OCI-LY7 (cell line): ENCODE results near the gene PRDM12. TPM values are rescaled to one million over a fixed set of nuclear protein-coding genes. Genes with fewer than 3 reads are reported as not detected.

ENCODE experiments used
- BruUV-seq: library from RNA; stranded (reverse); fragments of 400-500 nt; replicated peaks from 2 replicates; lab custom pipeline; 2021; lab: Mats Ljungman, UMichigan
- CTCF ChIA-PET: fragments of 300-600 bp; sonication (Branson Sonifier 250); formaldehyde crosslinking; loops from one replicate; lab custom pipeline; 2022; ENCODE audit warnings: antibody characterized with exemption; ENCODE audit not compliant: unreplicated experiment; lab: Charles Lee
- POLR2A ChIA-PET: fragments of 300-600 bp; sonication (Branson Sonifier 250); formaldehyde crosslinking; loops from one replicate; lab custom pipeline; 2022; ENCODE audit warnings: antibody characterized with exemption; lab: Charles Lee
- DNase-seq: peaks from one replicate; pipeline ENCODE4 v3.0.0-alpha.2; 2015; ENCODE audit warnings: low spot score
- H2AFZ ChIP-seq: fragments of 200-600 bp; sonication (generic), shearing (Covaris generic); 2 replicates; pipeline ENCODE4 v1.6.1; 2014; ENCODE audit warnings: mild to moderate bottlenecking, antibody characterized with exemption, low read length, moderate library complexity
- H3K27ac ChIP-seq: fragments of 200-600 bp; sonication (generic); 2 replicates; pipeline ENCODE4 v1.5.1; 2014; ENCODE audit warnings: mixed run types, low read depth, mild to moderate bottlenecking, moderate library complexity, low read length, inconsistent platforms; ENCODE audit not compliant: poor library complexity, severe bottlenecking
- H3K36me3 ChIP-seq: fragments of 200-600 bp; sonication (generic); 2 replicates; pipeline ENCODE4 v1.6.1; 2014; ENCODE audit warnings: mild to moderate bottlenecking, antibody characterized with exemption, low read length, moderate library complexity, mixed read lengths; ENCODE audit not compliant: insufficient read depth
- H3K4me1 ChIP-seq: fragments of 200-600 bp; sonication (generic); 2 replicates; pipeline ENCODE4 v1.5.1; 2014; ENCODE audit warnings: mild to moderate bottlenecking, low read length; ENCODE audit not compliant: insufficient read depth, poor library complexity, severe bottlenecking
- H3K4me2 ChIP-seq: fragments of 200-600 bp; sonication (generic); 2 replicates; pipeline ENCODE4 v1.6.1; 2014; ENCODE audit warnings: mild to moderate bottlenecking, low read length
- H3K4me3 ChIP-seq: fragments of 200-600 bp; sonication (generic); 2 replicates; pipeline ENCODE4 v1.5.1; 2014; ENCODE audit warnings: mild to moderate bottlenecking, low read depth, low read length; ENCODE audit not compliant: poor library complexity, severe bottlenecking
- H3K79me2 ChIP-seq: fragments of 200-600 bp; sonication (generic); 2 replicates; pipeline ENCODE4 v1.6.1; 2016; ENCODE audit warnings: low read depth, mild to moderate bottlenecking, low read length, moderate library complexity, mixed read lengths; ENCODE audit not compliant: insufficient read depth
- H3K9me2 ChIP-seq: fragments of 200-600 bp; sonication (generic); 2 replicates; pipeline ENCODE4 v1.6.1; 2016; ENCODE audit warnings: mild to moderate bottlenecking, low read length, mixed read lengths; ENCODE audit not compliant: insufficient read depth
- H3K9me3 ChIP-seq: fragments of 200-600 bp; sonication (generic); 2 replicates; pipeline ENCODE4 v1.6.1; 2014; ENCODE audit warnings: mild to moderate bottlenecking, mixed run types, low read length, mixed read lengths
- H4K20me1 ChIP-seq: fragments of 200-600 bp; sonication (generic); 2 replicates; pipeline ENCODE4 v1.6.1; 2014; ENCODE audit warnings: mild to moderate bottlenecking, antibody characterized with exemption, low read length, moderate library complexity, mixed read lengths; ENCODE audit not compliant: insufficient read depth
- CTCF ChIP-seq: fragments of 200-600 bp; sonication (generic); conservative IDR thresholded peaks from 2 replicates; pipeline ENCODE4 v1.5.1; 2014; ENCODE audit warnings: mild to moderate bottlenecking, antibody characterized with exemption, low read length, moderate library complexity, mixed read lengths
- EZH2phosphoT487 ChIP-seq: fragments of 200-600 bp; sonication (generic); IDR thresholded peaks from 2 replicates; pipeline ENCODE4 v1.6.1; 2018; ENCODE audit warnings: low read depth, borderline replicate concordance, mild to moderate bottlenecking, mixed run types, antibody characterized with exemption, low read length, moderate library complexity, mixed read lengths
- intact Hi-C: fragments of 100-400 bp; cut with micrococcal nuclease; formaldehyde crosslinking; loops from one replicate; pipeline ENCODE4 v1.10.0; 2022; ENCODE audit not compliant: unreplicated experiment
- total RNA-seq, 2 experiments: library from RNA; depleted of rRNA in 1 of 2; stranded (reverse); fragments of >200 nt in 1 of 2; shearing (Covaris generic) in 1 of 2; gene quantifications; 2 replicates each; pipeline ENCODE4 v1.2.3, GENCODE V29; 2014 to 2022

Gene PRDM12
- total RNA-seq, 2 experiments from 2014 or later = 0.06 TPM; not detected in 1

GRCh38 chr9:130672466-130672865 lies 8.1 kb downstream of the PRDM12 start:
- Histone ChIP-seq H3K4me3 (no peak overlapping the region), H3K36me3 (no peaks in the 10 kb centered on the region), H3K4me2 (no peak overlapping the region), H3K79me2 (no peaks in the 10 kb centered on the region), H3K9me2 (no peaks in the 10 kb centered on the region), H4K20me1 (no peaks in the 10 kb centered on the region), H2AFZ (no peak overlapping the region), H3K27ac (no peak overlapping the region), H3K9me3 (no peaks in the 10 kb centered on the region), H3K4me1 (no peaks in the 10 kb centered on the region)
- ChIA-PET CTCF (no interaction called here), POLR2A (no interaction called here)
- TF ChIP-seq CTCF (no peak), EZH2phosphoT487 (no peak)
- intact Hi-C loops = no loop called here
- no TSS peak for BruUV-seq
- DNase-seq = no peak

- Histone ChIP-seq H3K4me1 (no peaks in the 10 kb centered on the region), H3K4me2 (no peak overlapping the region), H3K4me3 (no peak overlapping the region), H3K9me3 (no peaks in the 10 kb centered on the region), H3K27ac (no peak overlapping the region), H2AFZ (no peak overlapping the region), H3K9me2 (no peaks in the 10 kb centered on the region), H3K36me3 (no peaks in the 10 kb centered on the region), H4K20me1 (no peaks in the 10 kb centered on the region), H3K79me2 (no peaks in the 10 kb centered on the region)
- BruUV-seq = no TSS peak
- intact Hi-C loops = no loop called here
- POLR2A ChIA-PET = interaction anchor here (0.7 kb wide), 1 partner anchor 30 kb away, joined by 3 read pairs; no protein-coding TSS in a partner anchor
- DNase-seq = no peak
- CTCF ChIA-PET = no interaction called here
- TF ChIP-seq EZH2phosphoT487 = no peak
- no peak for TF ChIP-seq CTCF
Observed at GRCh38 chr9:130672933-130673615, 8.7 kb downstream of the PRDM12 start.

- DNase-seq = no peak
- H3K4me2 ChIP-seq = no peak overlapping the region
- H3K27ac ChIP-seq = no peak overlapping the region
- no peaks in the 10 kb centered on the region for H3K9me2 ChIP-seq
- no TSS peak for BruUV-seq
- no peaks in the 10 kb centered on the region for H3K79me2 ChIP-seq
- H3K4me1 ChIP-seq = no peaks in the 10 kb centered on the region
- no peaks in the 10 kb centered on the region for H3K9me3 ChIP-seq
- ChIA-PET CTCF (no interaction called here), POLR2A (no interaction called here)
- TF ChIP-seq EZH2phosphoT487 (no peak), CTCF (no peak)
- H2AFZ ChIP-seq = no peak overlapping the region
- intact Hi-C loops = no loop called here
- no peaks in the 10 kb centered on the region for H3K36me3 ChIP-seq
- no peaks in the 10 kb centered on the region for H4K20me1 ChIP-seq
- no peak overlapping the region for H3K4me3 ChIP-seq
Observed at GRCh38 chr9:130675396-130675795, 11.0 kb downstream of the PRDM12 start.
